CD4-positive, alpha-beta T cell (primary cell): Measurements from ENCODE around the gene COG5. TPM values are rescaled to one million over a fixed set of nuclear protein-coding genes. Genes with fewer than 3 reads are reported as not detected.

ENCODE experiments used
- ATAC-seq: fragments of 200-7000 bp; cut with Tn5 transposase; one replicate; pipeline ENCODE4 v1.10.0; 2022; ENCODE audit warnings: mild to moderate bottlenecking; ENCODE audit not compliant: poor library complexity
- CTCF ChIA-PET: fragments of 350-600 bp; sonication (Branson Sonifier 250); formaldehyde crosslinking; loops from one replicate; lab custom pipeline; 2021; ENCODE audit warnings: antibody characterized with exemption, inconsistent platforms; lab: Charles Lee
- POLR2A ChIA-PET: fragments of 350-600 bp; sonication (Branson Sonifier 250); formaldehyde crosslinking; loops from one replicate; lab custom pipeline; 2021; ENCODE audit warnings: antibody characterized with exemption, inconsistent platforms; lab: Charles Lee
- DNase-seq, 14 experiments: peaks; one replicate each; pipeline ENCODE4 v3.0.0-alpha.2; 2013 to 2020; ENCODE audit warnings: mixed read lengths in 2 of 14
- H3K27ac ChIP-seq, 2 donors: one replicate each; pipeline versions ENCODE4 v1.5.1 to v1.7.0; 2013; ENCODE audit warnings: low read length in 2 of 2, low read depth in 1 of 2, mild to moderate bottlenecking in 1 of 2
- H3K27me3 ChIP-seq, 2 experiments: 1 replicate in 1 of 2; 2 replicates in 1 of 2; pipeline versions ENCODE4 v1.6.1 to v1.7.0; 2013; ENCODE audit warnings: low read length in 2 of 2, control low read depth in 1 of 2, mild to moderate bottlenecking in 1 of 2, moderate library complexity in 1 of 2; ENCODE audit not compliant: insufficient read depth in 2 of 2, control insufficient read depth in 1 of 2
- H3K36me3 ChIP-seq: one replicate; pipeline ENCODE4 v1.6.1; 2013; ENCODE audit warnings: low read length, control low read depth; ENCODE audit not compliant: insufficient read depth
- H3K4me1 ChIP-seq: one replicate; pipeline ENCODE4 v1.6.1; 2013; ENCODE audit warnings: low read length, control low read depth; ENCODE audit not compliant: insufficient read depth
- H3K4me3 ChIP-seq: one replicate; pipeline ENCODE4 v1.5.1; 2013; ENCODE audit warnings: mild to moderate bottlenecking, low read length, moderate library complexity
- H3K9me3 ChIP-seq, 2 experiments: 1 replicate in 1 of 2; 2 replicates in 1 of 2; pipeline versions ENCODE4 v1.6.1 to v1.7.0; 2013; ENCODE audit warnings: low read length in 2 of 2, mild to moderate bottlenecking in 2 of 2, control low read depth in 1 of 2, moderate library complexity in 1 of 2; ENCODE audit not compliant: control insufficient read depth in 1 of 2, insufficient read depth in 1 of 2
- H3K27ac Mint-ChIP-seq: one replicate; pipeline ENCODE4 v1.8.0; 2020; ENCODE audit warnings: mixed read lengths
- H3K27me3 Mint-ChIP-seq: one replicate; pipeline ENCODE4 v1.8.0; 2021; ENCODE audit warnings: mixed read lengths
- H3K36me3 Mint-ChIP-seq: one replicate; pipeline ENCODE4 v1.8.0; 2021; ENCODE audit warnings: low read depth, mixed read lengths
- H3K4me1 Mint-ChIP-seq: one replicate; pipeline ENCODE4 v1.8.0; 2021; ENCODE audit warnings: low read depth, mixed read lengths
- H3K4me3 Mint-ChIP-seq: one replicate; pipeline ENCODE4 v1.8.0; 2020; ENCODE audit warnings: mild to moderate bottlenecking, mixed read lengths
- H3K9me3 Mint-ChIP-seq: one replicate; pipeline ENCODE4 v1.8.0; 2020; ENCODE audit warnings: mixed read lengths
- CTCF ChIP-seq: fragments of 200-600 bp; IDR thresholded peaks from one replicate; pipeline ENCODE4 v1.8.0; 2022; ENCODE audit warnings: antibody characterized with exemption, mild to moderate bottlenecking
- intact Hi-C, 2 experiments: fragments of 100-400 bp; cut with DNase I in 1 of 2; cut with micrococcal nuclease in 1 of 2; formaldehyde crosslinking; loops; one replicate each; pipeline versions ENCODE4 v1.15.1 to v1.9.0; 2023 to 2025; cut with DNase I, micrococcal nuclease
- total RNA-seq, 174 experiments: library from RNA in 2 of 174; stranded (reverse) in 2 of 174; gene quantifications; one replicate each; pipeline ENCODE4 v1.2.3 and lab custom pipeline; 2021 to 2026

The COG5 gene
- total RNA-seq, 2 experiments from 2014 or later, result 43.4 to 44.5 TPM

DNA sequence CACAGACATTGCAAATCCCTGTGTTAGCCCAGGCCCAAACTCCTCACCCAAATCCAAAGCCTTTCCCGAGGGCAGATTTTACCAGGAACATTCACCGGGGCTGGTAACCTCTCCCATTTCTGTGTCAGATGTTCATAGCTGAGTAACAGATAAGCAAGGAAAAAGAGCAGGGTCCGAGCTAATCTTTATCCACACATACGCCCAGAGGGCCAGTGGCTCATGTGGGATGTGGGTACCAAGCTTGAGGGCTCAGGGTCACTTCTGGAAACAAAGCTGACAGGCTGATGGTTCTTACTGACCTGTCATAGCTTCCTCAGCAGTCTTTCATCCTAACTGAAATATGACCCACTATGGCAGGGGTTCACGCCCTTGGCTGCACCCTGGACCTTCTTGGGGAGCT lies 355.2 kb downstream of the COG5 start:
- intact Hi-C loops, result loop anchor here in 1 of 2 experiments (10.0 kb wide), 1 partner anchor 666 kb away; no protein-coding TSS in a partner anchor
- ChIA-PET CTCF (no interaction called here), POLR2A (interaction anchor here (5.2 kb wide), 1 partner anchor 39 kb away, joined by 21 read pairs; the partner anchor contains the start of gene HBP1)
- Histone ChIP-seq H3K9me3 (peaks cover 0 to 6% of the 10 kb centered on the region in 2 experiments), H3K4me3 (no peak overlapping the region), H3K27ac (no peak overlapping the region), H3K27me3 (no peaks in the 10 kb centered on the region), H3K36me3 (peaks cover 66% of the 10 kb centered on the region), H3K4me1 (no peaks in the 10 kb centered on the region)
- ATAC-seq, result no peak
- Mint-ChIP-seq H3K9me3 (no peaks in the 10 kb centered on the region), H3K36me3 (peaks cover 93% of the 10 kb centered on the region), H3K4me3 (no peak overlapping the region), H3K4me1 (no peaks in the 10 kb centered on the region), H3K27me3 (no peaks in the 10 kb centered on the region), H3K27ac (no peak overlapping the region)
- no peak for DNase-seq
- no peak for TF ChIP-seq CTCF

- peaks cover 93% of the 10 kb centered on the region for H3K36me3 Mint-ChIP-seq
- no peaks in the 10 kb centered on the region for H3K27me3 ChIP-seq
- H3K4me3 Mint-ChIP-seq, result no peak overlapping the region
- ChIA-PET CTCF (no interaction called here), POLR2A (interaction anchor here (5.2 kb wide), 1 partner anchor 39 kb away, joined by 21 read pairs; the partner anchor contains the start of gene HBP1)
- H3K4me1 Mint-ChIP-seq, result no peaks in the 10 kb centered on the region
- no peak for DNase-seq
- H3K27ac Mint-ChIP-seq, result peak overlapping the region; percentile 12
- H3K9me3 Mint-ChIP-seq, result no peaks in the 10 kb centered on the region
- intact Hi-C loops, result loop anchor here in 1 of 2 experiments (10.0 kb wide), 1 partner anchor 667 kb away; no protein-coding TSS in a partner anchor
- peaks cover 70% of the 10 kb centered on the region for H3K36me3 ChIP-seq
- no peak for TF ChIP-seq CTCF
- no peak overlapping the region for H3K27ac ChIP-seq
- H3K9me3 ChIP-seq, result peaks cover 0 to under 1% of the 10 kb centered on the region in 2 experiments
- no peaks in the 10 kb centered on the region for H3K27me3 Mint-ChIP-seq
- no peaks in the 10 kb centered on the region for H3K4me1 ChIP-seq
- H3K4me3 ChIP-seq, result no peak overlapping the region
- no peak for ATAC-seq
Measured at GRCh38 chr7:107208024-107208521, 355.6 kb downstream of the COG5 start.

DNA sequence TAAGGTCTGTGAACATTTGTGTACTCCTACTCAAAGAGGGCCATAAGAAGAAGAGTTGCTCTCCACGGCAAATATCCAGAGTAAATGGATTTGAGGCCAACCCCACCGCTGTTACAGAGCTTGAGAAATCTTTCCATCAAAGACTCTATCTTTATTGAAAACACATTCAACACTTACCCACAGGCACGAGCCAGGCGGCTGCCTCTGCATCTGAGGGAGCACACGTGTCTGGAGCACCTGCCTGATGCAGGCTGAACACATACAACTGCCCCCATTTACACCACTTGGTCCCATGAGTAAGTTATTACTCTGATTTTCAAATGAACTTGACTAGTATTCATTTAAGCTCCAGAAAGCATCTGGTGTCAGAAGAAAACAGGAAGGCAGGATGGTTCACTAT lies 356.3 kb downstream of the COG5 start:
- POLR2A ChIA-PET, result interaction anchor here (5.2 kb wide), 1 partner anchor 38 kb away, joined by 21 read pairs; the partner anchor contains the start of gene HBP1
- ATAC-seq, result no peak
- intact Hi-C loops, result loop anchor here in 1 of 2 experiments (10.0 kb wide), 1 partner anchor 667 kb away; no protein-coding TSS in a partner anchor

More for the DNA sequence above, 356.3 kb downstream of the COG5 start:
- no peaks in the 10 kb centered on the region for H3K9me3 Mint-ChIP-seq
- H3K27ac ChIP-seq, result no peak overlapping the region
- H3K27ac Mint-ChIP-seq, result peak overlapping the region; percentile 12
- H3K27me3 Mint-ChIP-seq, result no peaks in the 10 kb centered on the region
- peaks cover 77% of the 10 kb centered on the region for H3K36me3 ChIP-seq
- TF ChIP-seq CTCF, result no peak
- no peak overlapping the region for H3K4me3 ChIP-seq
- H3K4me1 ChIP-seq, result no peaks in the 10 kb centered on the region
- CTCF ChIA-PET, result no interaction called here
- H3K4me1 Mint-ChIP-seq, result no peaks in the 10 kb centered on the region
- no peaks in the 10 kb centered on the region for H3K27me3 ChIP-seq
- H3K36me3 Mint-ChIP-seq, result peaks cover 93% of the 10 kb centered on the region
- DNase-seq, result no peak
- no peaks in the 10 kb centered on the region for H3K9me3 ChIP-seq
- H3K4me3 Mint-ChIP-seq, result no peak overlapping the region
